Head of caudate nucleus (tissue), 42 donors: ENCODE measurements around the gene ETFBKMT.
A peak's percentile ranks its signal among the peaks of the same experiment; 100 is the strongest.
"Not testable (repeated sequence)": the region's sequence is repeated elsewhere in the genome, so short reads cannot be mapped to it uniquely, and the experiment has no call there.

ENCODE experiments used
- DNase-seq, 42 donors: peaks; one replicate each; pipeline versions ENCODE4 v3.0.0 to v3.0.0-alpha.2; 2020 to 2021; ENCODE audit warnings: mixed read lengths in 7 of 42
- intact Hi-C: fragments of 100-400 bp; cut with DNase I; formaldehyde crosslinking; loops from one replicate; pipeline ENCODE4 v1.15.0; 2022

ETFBKMT gene

DNA sequence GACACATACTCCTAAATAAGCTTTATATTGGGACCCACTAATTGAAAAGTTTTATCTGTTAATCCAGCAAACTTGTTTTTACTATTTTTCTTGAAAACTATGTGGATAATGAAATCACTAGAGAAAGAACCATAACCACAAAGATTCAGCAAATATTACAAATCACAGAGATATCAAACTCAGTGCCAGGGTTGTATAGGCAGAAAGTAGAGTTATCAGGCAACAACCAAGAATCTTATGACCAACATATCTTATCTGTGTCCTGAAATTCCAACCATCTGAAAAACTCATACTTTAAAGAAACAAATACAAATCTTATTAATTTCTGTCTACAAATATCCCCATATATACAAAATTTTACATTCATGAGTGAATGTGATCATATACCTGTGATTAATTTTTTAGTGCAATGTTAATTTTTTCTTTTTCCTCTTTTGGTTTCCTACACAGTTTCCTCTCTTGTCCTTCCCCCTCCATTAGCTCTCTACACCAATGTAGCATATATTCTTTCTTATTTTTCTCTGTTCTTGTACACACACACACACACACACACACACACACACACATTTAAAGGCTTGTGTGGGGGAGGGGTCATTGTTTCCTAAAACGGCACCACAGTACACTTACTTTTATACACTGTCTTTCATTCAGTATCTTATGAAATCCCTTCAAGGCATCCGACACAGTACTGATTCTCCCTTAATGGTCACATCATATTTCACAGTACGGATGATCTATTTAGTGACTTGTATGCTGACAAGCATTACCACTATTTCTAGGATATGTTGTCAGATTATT lies 50.7 kb downstream of the ETFBKMT start:
- intact Hi-C loops: no loop called here

DNA sequence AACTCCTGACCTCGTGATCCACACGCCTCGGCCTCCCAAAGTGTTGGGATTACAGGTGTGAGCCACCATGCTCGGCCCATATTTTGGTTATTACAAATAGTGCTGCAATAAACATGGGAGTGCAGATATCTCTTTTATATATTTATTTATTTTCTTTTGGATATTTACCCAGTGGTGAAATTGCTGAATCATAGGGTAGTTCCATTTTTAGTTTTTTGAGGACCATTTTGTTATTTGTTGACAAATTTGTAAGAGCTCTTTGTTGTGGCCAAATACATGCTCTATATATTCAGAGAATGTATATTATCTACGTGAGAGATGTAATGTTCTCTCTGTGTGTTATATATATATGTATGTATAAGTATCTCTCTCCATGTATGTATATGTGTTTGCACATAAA lies 53.4 kb downstream of the ETFBKMT start:
- intact Hi-C loops: no loop called here
- DNase-seq: no peak

More for the DNA sequence above, 50.7 kb downstream of the ETFBKMT start:
- no peak for DNase-seq

DNA sequence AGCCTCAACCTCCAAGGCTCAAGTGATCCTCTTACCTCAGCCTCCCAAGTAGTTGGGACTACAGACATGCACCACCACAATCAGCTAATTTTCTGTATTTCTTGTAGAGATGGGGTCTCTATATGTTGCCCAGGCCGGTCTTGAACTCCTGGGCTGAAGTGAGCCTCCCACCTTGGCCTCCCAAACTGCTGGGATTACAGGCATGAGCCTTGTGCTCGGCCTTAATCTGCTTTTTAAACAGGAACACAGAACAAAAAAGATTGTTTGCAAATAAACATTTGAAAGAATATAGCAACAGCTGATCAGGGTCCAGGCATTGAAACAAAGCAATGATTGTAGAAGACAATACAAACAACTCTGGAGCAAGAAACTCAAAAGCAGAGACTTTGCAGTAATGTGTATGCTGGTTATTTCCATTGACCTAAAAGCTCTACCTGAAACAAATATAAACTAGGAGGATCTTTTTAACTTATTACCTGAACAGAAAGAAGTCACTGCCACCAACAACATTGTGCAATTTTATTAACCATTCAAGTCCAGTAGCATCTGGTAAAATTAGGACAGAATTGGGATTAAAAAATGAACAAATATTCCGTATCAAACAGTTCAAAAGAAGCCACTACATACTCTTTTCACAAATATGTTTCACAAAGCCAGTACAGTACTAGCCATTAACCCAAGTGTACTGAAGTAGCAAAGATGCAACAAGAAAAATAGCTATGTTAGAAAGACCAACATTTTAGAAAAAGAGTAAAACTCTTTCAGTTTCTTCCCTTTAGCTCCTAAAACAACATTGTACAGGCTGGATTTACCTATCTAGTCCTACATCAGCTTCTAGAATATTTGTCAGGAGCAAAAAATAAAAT lies 55.2 kb downstream of the ETFBKMT start:
- no peak for DNase-seq
- intact Hi-C loops: no loop called here

DNA sequence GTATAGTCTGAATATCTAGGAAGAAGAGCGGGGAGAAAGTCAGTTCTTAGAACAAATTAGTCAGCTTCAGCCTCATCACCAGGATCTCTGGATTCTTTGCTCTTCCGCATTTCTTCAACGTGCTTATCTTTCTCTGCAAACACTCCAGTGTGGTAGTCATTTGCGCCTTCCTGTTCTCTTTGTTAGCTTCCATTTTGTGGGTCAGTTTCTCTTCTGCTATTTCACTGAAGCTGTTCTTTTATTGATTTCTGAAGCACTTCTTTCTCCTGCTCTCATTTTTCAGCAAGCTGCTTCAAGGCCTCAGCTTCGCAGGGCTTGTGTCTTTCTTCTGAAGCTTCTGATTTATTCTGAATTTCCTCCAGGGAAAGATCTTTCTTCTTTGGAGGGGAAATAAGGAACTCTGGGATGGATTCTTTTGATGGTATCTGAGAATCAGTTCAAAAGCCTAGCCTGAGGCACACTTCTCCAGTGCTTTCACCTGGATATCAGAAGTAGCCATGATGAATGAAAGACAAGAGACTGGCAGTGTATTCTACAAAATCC lies 55.9 kb downstream of the ETFBKMT start:
- intact Hi-C loops: no loop called here
- DNase-seq: peak in 1 of 42 donors; percentile 2

DNA sequence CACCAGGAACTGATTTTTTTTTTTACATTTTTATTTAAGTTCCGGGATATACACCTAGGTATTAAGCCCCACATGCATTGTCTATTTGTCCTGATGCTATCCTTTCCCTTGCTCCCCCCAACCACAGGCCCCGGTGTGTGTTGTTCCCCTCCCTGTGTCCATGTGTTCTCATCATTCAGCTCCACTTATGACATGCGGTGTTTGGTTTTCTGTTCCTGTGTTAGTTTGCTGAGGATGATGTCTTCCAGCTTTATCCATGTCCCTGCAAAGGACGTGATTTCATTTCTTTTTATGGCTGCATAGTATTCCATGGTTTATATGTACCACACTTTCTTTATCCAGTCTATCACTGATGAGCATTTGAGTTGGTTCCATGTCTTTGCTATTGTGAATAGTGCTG lies 57.5 kb downstream of the ETFBKMT start:
- DNase-seq, intact Hi-C loops: not testable (repeated sequence)

DNA sequence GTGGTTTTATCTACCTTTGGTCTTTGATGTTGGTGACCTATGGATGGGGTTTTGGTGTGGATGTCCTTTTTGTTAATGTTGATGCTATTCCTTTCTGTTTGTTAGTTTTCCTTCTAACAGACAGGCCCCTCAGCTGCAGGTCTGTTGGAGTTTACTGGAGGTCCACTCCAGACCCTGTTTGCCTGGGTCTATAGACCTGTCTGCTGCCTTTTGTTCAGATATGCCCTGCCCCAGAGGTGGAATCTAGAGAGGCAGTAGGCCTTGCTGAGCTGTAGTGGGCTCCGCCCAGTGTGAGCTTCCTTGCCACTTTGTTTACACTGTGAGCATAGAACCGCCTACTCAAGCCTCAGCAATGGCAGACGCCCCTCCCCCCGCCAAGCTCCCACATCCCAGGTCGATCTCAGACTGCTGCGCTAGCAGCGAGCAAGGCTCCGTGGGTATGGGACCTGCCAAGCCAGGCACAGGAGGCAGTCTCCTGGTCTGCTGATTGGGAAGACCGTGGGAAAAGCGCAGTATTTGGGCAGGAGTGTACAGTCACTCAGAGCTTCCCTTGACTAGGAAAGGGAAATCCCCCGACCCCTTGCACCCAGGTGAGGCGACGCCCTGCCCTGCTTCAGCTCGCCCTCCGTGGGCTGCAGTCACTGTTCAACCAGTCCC lies 59.2 kb downstream of the ETFBKMT start:
- intact Hi-C loops, DNase-seq: not testable (repeated sequence)

DNA sequence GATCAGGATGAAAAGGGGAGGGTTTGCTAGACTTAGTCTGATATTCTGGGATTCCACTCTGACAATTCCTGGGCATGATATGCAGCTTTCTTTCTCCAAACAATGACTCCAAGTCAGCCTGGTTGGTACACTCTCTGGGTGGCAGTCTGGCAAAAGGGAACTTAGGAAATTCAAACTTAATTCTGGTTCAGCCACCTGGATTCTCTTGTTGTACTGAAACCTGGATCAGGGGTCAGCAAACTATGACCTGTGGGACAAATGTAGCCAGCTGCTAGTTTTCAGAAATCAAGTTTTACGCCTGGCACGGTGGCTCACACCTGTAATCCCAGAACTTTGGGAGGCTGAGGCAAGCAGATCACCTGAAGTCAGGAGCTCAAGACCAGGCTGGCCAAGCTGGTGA lies 63.1 kb downstream of the ETFBKMT start:
- no peak for DNase-seq
- intact Hi-C loops: no loop called here
